HEK293 (cell line): Measurements from ENCODE around the gene C9orf40.

ENCODE experiments used
- ZBTB7A ChIP-seq: fragments of 450-650 bp; formaldehyde crosslinking; IDR thresholded peaks from 2 replicates; pipeline ENCODE4 v1.5.1; 2016; ENCODE audit warnings: low read depth, missing biosample characterization, missing genetic modification characterization
- ZFP37 ChIP-seq: fragments of 450-650 bp; formaldehyde crosslinking; IDR thresholded peaks from 2 replicates; pipeline ENCODE4 v1.5.1; 2016; ENCODE audit warnings: missing biosample characterization, missing genetic modification characterization
- ZNF155 ChIP-seq: fragments of 450-650 bp; formaldehyde crosslinking; IDR thresholded peaks from 2 replicates; pipeline ENCODE4 v1.5.1; 2016; ENCODE audit warnings: missing biosample characterization, missing genetic modification characterization
- ZNF629 ChIP-seq: fragments of 450-650 bp; formaldehyde crosslinking; IDR thresholded peaks from 2 replicates; pipeline ENCODE4 v1.5.1; 2017; ENCODE audit warnings: missing biosample characterization, missing genetic modification characterization
- ZNF707 ChIP-seq: fragments of 450-650 bp; formaldehyde crosslinking; IDR thresholded peaks from 2 replicates; pipeline ENCODE4 v1.5.1; 2016; ENCODE audit warnings: missing biosample characterization, missing genetic modification characterization
- ZSCAN30 ChIP-seq: fragments of 450-650 bp; IDR thresholded peaks from 2 replicates; pipeline ENCODE4 v1.5.1; 2018; ENCODE audit warnings: missing biosample characterization, mild to moderate bottlenecking, missing genetic modification characterization, moderate library complexity
- TF ChIP-seq, protein P1 (sequence below): fragments of 450-650 bp; formaldehyde crosslinking; IDR thresholded peaks from 2 replicates; pipeline ENCODE4 v1.5.1; 2016; ENCODE audit warnings: missing biosample characterization, missing genetic modification characterization
- TF ChIP-seq, protein P2 (sequence below): fragments of 450-650 bp; formaldehyde crosslinking; IDR thresholded peaks from 2 replicates; pipeline ENCODE4 v1.5.1; 2016; ENCODE audit warnings: missing biosample characterization, missing genetic modification characterization
- TF ChIP-seq, protein P3 (sequence below): fragments of 450-650 bp; formaldehyde crosslinking; IDR thresholded peaks from 2 replicates; pipeline ENCODE4 v1.5.1; 2016; ENCODE audit warnings: missing biosample characterization, missing genetic modification characterization
- TF ChIP-seq, protein P4 (sequence below): fragments of 450-650 bp; IDR thresholded peaks from 2 replicates; pipeline ENCODE4 v1.5.1; 2018; ENCODE audit warnings: missing biosample characterization, missing genetic modification characterization

DNA sequence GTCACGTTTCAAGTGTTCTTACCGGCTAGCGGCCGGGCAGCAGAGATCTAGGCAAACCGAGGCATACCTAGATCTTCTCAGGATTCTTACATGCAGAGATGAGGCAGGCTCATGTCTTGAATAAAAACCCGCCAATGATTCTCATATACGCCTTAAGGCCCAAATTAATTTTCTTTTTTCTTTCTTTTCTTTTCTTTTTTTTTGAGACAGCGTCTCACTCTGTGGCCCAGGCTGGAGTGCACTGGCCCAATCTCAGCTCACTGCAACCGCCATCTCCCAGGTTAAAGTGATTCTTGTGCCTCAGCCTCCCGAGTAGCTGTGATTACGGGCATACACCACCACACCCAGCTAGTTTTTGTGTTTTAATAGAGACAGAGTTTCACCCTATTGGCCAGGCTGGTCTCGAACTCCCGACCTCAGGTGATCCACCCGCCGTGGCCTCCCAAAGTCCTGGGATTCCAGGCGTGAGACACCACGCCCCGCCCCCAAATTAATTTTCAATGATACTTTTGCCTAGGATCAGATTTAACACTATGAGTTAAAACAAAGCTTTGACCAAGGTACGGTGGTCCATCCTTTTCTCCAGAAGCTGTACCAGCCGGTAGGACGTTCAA, 1.5 kb downstream of the C9orf40 start:
- TF ChIP-seq ZBTB7A (tag by site-specific recombination) (no peak), ZNF707 (no peak), ZFP37 (tag by site-specific recombination) (no peak), ZSCAN30 (tag by site-specific recombination) (no peak), ZNF155 (no peak), ZNF629 (tag by site-specific recombination) (no peak)
- TF ChIP-seq, protein P1, sequence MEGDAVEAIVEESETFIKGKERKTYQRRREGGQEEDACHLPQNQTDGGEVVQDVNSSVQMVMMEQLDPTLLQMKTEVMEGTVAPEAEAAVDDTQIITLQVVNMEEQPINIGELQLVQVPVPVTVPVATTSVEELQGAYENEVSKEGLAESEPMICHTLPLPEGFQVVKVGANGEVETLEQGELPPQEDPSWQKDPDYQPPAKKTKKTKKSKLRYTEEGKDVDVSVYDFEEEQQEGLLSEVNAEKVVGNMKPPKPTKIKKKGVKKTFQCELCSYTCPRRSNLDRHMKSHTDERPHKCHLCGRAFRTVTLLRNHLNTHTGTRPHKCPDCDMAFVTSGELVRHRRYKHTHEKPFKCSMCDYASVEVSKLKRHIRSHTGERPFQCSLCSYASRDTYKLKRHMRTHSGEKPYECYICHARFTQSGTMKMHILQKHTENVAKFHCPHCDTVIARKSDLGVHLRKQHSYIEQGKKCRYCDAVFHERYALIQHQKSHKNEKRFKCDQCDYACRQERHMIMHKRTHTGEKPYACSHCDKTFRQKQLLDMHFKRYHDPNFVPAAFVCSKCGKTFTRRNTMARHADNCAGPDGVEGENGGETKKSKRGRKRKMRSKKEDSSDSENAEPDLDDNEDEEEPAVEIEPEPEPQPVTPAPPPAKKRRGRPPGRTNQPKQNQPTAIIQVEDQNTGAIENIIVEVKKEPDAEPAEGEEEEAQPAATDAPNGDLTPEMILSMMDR (tag by site-specific recombination) = no peak
- TF ChIP-seq, protein P2, sequence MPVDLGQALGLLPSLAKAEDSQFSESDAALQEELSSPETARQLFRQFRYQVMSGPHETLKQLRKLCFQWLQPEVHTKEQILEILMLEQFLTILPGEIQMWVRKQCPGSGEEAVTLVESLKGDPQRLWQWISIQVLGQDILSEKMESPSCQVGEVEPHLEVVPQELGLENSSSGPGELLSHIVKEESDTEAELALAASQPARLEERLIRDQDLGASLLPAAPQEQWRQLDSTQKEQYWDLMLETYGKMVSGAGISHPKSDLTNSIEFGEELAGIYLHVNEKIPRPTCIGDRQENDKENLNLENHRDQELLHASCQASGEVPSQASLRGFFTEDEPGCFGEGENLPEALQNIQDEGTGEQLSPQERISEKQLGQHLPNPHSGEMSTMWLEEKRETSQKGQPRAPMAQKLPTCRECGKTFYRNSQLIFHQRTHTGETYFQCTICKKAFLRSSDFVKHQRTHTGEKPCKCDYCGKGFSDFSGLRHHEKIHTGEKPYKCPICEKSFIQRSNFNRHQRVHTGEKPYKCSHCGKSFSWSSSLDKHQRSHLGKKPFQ (tag by site-specific recombination) = no peak
- TF ChIP-seq, protein P3, sequence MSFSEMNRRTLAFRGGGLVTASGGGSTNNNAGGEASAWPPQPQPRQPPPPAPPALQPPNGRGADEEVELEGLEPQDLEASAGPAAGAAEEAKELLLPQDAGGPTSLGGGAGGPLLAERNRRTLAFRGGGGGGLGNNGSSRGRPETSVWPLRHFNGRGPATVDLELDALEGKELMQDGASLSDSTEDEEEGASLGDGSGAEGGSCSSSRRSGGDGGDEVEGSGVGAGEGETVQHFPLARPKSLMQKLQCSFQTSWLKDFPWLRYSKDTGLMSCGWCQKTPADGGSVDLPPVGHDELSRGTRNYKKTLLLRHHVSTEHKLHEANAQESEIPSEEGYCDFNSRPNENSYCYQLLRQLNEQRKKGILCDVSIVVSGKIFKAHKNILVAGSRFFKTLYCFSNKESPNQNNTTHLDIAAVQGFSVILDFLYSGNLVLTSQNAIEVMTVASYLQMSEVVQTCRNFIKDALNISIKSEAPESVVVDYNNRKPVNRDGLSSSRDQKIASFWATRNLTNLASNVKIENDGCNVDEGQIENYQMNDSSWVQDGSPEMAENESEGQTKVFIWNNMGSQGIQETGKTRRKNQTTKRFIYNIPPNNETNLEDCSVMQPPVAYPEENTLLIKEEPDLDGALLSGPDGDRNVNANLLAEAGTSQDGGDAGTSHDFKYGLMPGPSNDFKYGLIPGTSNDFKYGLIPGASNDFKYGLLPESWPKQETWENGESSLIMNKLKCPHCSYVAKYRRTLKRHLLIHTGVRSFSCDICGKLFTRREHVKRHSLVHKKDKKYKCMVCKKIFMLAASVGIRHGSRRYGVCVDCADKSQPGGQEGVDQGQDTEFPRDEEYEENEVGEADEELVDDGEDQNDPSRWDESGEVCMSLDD (tag by site-specific recombination) = no peak
- TF ChIP-seq, protein P4, sequence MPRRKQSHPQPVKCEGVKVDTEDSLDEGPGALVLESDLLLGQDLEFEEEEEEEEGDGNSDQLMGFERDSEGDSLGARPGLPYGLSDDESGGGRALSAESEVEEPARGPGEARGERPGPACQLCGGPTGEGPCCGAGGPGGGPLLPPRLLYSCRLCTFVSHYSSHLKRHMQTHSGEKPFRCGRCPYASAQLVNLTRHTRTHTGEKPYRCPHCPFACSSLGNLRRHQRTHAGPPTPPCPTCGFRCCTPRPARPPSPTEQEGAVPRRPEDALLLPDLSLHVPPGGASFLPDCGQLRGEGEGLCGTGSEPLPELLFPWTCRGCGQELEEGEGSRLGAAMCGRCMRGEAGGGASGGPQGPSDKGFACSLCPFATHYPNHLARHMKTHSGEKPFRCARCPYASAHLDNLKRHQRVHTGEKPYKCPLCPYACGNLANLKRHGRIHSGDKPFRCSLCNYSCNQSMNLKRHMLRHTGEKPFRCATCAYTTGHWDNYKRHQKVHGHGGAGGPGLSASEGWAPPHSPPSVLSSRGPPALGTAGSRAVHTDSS (tag by site-specific recombination) = no peak
